HepG2 (cell line): Measurements from ENCODE around the gene SCN2A. TPM values are rescaled to one million over a fixed set of nuclear protein-coding genes. Genes with fewer than 3 reads are reported as not detected.

Experiments
- ATAC-seq: fragments of 200-7000 bp; cut with Tn5 transposase; 3 replicates; pipeline ENCODE4 v1.9.1; 2020; ENCODE audit warnings: mild to moderate bottlenecking, moderate library complexity
- BruUV-seq: library from RNA; stranded (reverse); fragments of 400-500 nt; replicated peaks from 2 replicates; lab custom pipeline; 2021; lab: Mats Ljungman, UMichigan
- CTCF ChIA-PET: fragments of 300-600 bp; formaldehyde crosslinking; extraction: SDS; loops from one replicate; lab custom pipeline; 2021; ENCODE audit warnings: low total read pairs, inconsistent platforms, low intra/inter-chr PET ratio; lab: Yijun Ruan, JAX
- POLR2A ChIA-PET: fragments of 350-600 bp; sonication (Branson Sonifier 250); formaldehyde crosslinking; loops from one replicate; lab custom pipeline; 2020; ENCODE audit warnings: antibody characterized with exemption, inconsistent platforms; lab: Yijun Ruan, JAX
- DNase-seq: peaks from one replicate; pipeline ENCODE4 v3.0.0-alpha.2; 2015; ENCODE audit warnings: low spot score
- FAIRE-seq: peaks from 3 replicates; lab custom pipeline; 2011; peaks lifted over from hg19 to GRCh38; lab: Jason Lieb, UNC
- H2AFZ ChIP-seq: one replicate; pipeline ENCODE4 v1.6.1; 2011; ENCODE audit warnings: low read length, inconsistent platforms
- H3K27ac ChIP-seq: fragments of 300-600 bp; 3 replicates; pipeline ENCODE4 v1.8.0; 2011; ENCODE audit warnings: mixed run types, mild to moderate bottlenecking, mixed read lengths, low read length, inconsistent platforms; ENCODE audit not compliant: insufficient read depth; ENCODE audit errors: extremely low read length
- H3K27me3 ChIP-seq, 2 experiments: fragments of 200-600 bp in 1 of 2; 2 replicates in 1 of 2; 3 replicates in 1 of 2; pipeline versions ENCODE4 v1.6.0 to v1.8.0; 2011; ENCODE audit warnings: low read length in 2 of 2, mild to moderate bottlenecking in 2 of 2, moderate library complexity in 2 of 2, inconsistent platforms in 1 of 2; ENCODE audit not compliant: insufficient read depth in 2 of 2, control insufficient read depth in 1 of 2
- H3K36me3 ChIP-seq, 2 experiments: fragments of 200-600 bp in 1 of 2; replicated peaks in 1 of 2; 2 replicates in 1 of 2; 3 replicates in 1 of 2; pipeline versions ENCODE4 v1.5.1 to v1.8.0; 2011; ENCODE audit warnings: low read length in 2 of 2, inconsistent platforms in 1 of 2; ENCODE audit not compliant: insufficient read depth in 2 of 2, control insufficient read depth in 1 of 2
- H3K4me1 ChIP-seq: 2 replicates; pipeline ENCODE4 v1.5.1; 2012; ENCODE audit warnings: low read length, inconsistent platforms; ENCODE audit not compliant: insufficient read depth
- H3K4me2 ChIP-seq: 2 replicates; pipeline ENCODE4 v1.6.0; 2011; ENCODE audit warnings: low read depth, low read length, inconsistent platforms
- H3K4me3 ChIP-seq, 3 experiments: fragments of 200-600 bp in 1 of 3; sonication (generic), shearing (Covaris generic) in 1 of 3; replicated peaks in 1 of 3; 2 replicates each; pipeline ENCODE4 v1.5.1; 2011 to 2016; ENCODE audit warnings: low read length in 3 of 3, inconsistent platforms in 2 of 3, low read depth in 2 of 3, mild to moderate bottlenecking in 2 of 3, control low read depth in 1 of 3, mixed read lengths in 1 of 3; ENCODE audit not compliant: insufficient read depth in 1 of 3
- H3K79me2 ChIP-seq: one replicate; pipeline ENCODE4 v1.6.1; 2011; ENCODE audit warnings: low read length, inconsistent platforms; ENCODE audit not compliant: insufficient read depth
- H3K9ac ChIP-seq: 2 replicates; pipeline ENCODE4 v1.6.0; 2011; ENCODE audit warnings: mild to moderate bottlenecking, low read depth, low read length, inconsistent platforms; ENCODE audit not compliant: insufficient read depth
- H3K9me3 ChIP-seq: 2 replicates; pipeline ENCODE4 v1.5.1; 2012; ENCODE audit warnings: mild to moderate bottlenecking, low read length
- H4K20me1 ChIP-seq: 2 replicates; pipeline ENCODE4 v1.6.0; 2011; ENCODE audit warnings: inconsistent platforms, mild to moderate bottlenecking, low read length, moderate library complexity; ENCODE audit not compliant: insufficient read depth
- MYNN ChIP-seq: sonication (generic); formaldehyde crosslinking; IDR thresholded peaks from 2 replicates; pipeline ENCODE4 v1.4.0; 2020; ENCODE audit warnings: mild to moderate bottlenecking, low read depth, missing genetic modification reagents
- RXRB ChIP-seq: IDR thresholded peaks from 2 replicates; pipeline ENCODE4 v1.6.1; 2016; ENCODE audit warnings: borderline replicate concordance, missing genetic modification reagents, missing compliant biosample characterization
- SNAPC2 ChIP-seq: sonication (generic); formaldehyde crosslinking; IDR thresholded peaks from 2 replicates; pipeline ENCODE4 v1.8.1; 2022; ENCODE audit warnings: mild to moderate bottlenecking, missing genetic modification reagents
- TAF1 ChIP-seq: sonication (generic); formaldehyde crosslinking; IDR thresholded peaks from 2 replicates; pipeline ENCODE4 v1.4.0; 2020; ENCODE audit warnings: missing genetic modification reagents
- ZMYM3 ChIP-seq: sonication (generic); formaldehyde crosslinking; IDR thresholded peaks from 2 replicates; pipeline ENCODE4 v1.5.1; 2020; ENCODE audit warnings: mild to moderate bottlenecking, missing genetic modification reagents
- ZNF543 ChIP-seq: sonication (generic); formaldehyde crosslinking; IDR thresholded peaks from 2 replicates; pipeline ENCODE4 v1.4.0; 2020; ENCODE audit warnings: mild to moderate bottlenecking, missing genetic modification reagents
- ZNF772 ChIP-seq: sonication (generic); formaldehyde crosslinking; IDR thresholded peaks from 2 replicates; pipeline ENCODE4 v1.5.0; 2020; ENCODE audit warnings: mild to moderate bottlenecking, missing genetic modification reagents
- WGBS: methylation state at CpG from one replicate; pipeline ENCODE4 v1.1.6; 2017; ENCODE audit warnings: low lambda C conversion rate; 5-methylcytosine and 5-hydroxymethylcytosine counted together
- in situ Hi-C: cut with HindIII; loops from 2 replicates; pipeline ENCODE4 v1.10.0; 2017; ENCODE audit warnings: low pct_unique_long_range_greater_than_20kb; ENCODE audit not compliant: extremely low pct_ligation_motif_present
- intact Hi-C: fragments of 100-400 bp; cut with micrococcal nuclease; formaldehyde crosslinking; loops from one replicate; pipeline ENCODE4 v1.10.0; 2022; ENCODE audit not compliant: unreplicated experiment
- polyA plus RNA-seq, 8 experiments: library from polyadenylated mRNA; depleted of rRNA in 3 of 8; stranded (reverse) in 7 of 8; unstranded in 1 of 8; fragments of >200 nt; fragmentation: Illumina TruSeq in 4 of 8; extraction: Trizol in 4 of 8; gene quantifications; 2 replicates each; pipeline versions ENCODE4 v1.2.1 to v1.2.3, GENCODE V29; 2011 to 2016; ENCODE audit warnings: low read depth in 4 of 8, missing spikeins in 1 of 8, mixed read lengths in 1 of 8; ENCODE audit not compliant: insufficient read depth in 1 of 8
- total RNA-seq, 5 experiments: library from RNA; depleted of rRNA; stranded (reverse); fragments of >200 nt; fragmentation: Illumina TruSeq; extraction: Trizol; gene quantifications; 2 replicates each; pipeline ENCODE4 v1.2.3, GENCODE V29; 2016; ENCODE audit warnings: low read depth in 1 of 5
- TF ChIP-seq, protein P1 (sequence below): sonication (generic); formaldehyde crosslinking; IDR thresholded peaks from 2 replicates; pipeline ENCODE4 v1.4.0; 2020; ENCODE audit warnings: missing genetic modification reagents; ENCODE audit errors: not compliant biosample characterization
- TF ChIP-seq, protein P2 (sequence below): sonication (generic); formaldehyde crosslinking; IDR thresholded peaks from 2 replicates; pipeline ENCODE4 v1.4.0; 2020; ENCODE audit warnings: missing genetic modification reagents, borderline replicate concordance
- TF ChIP-seq, protein P3 (sequence below): sonication (generic); formaldehyde crosslinking; IDR thresholded peaks from 2 replicates; pipeline ENCODE4 v1.4.0; 2020; ENCODE audit warnings: missing genetic modification reagents, mild to moderate bottlenecking, borderline replicate concordance
- TF ChIP-seq, protein P4 (sequence below): sonication (generic); formaldehyde crosslinking; IDR thresholded peaks from 2 replicates; pipeline ENCODE4 v1.4.0; 2020; ENCODE audit warnings: missing genetic modification reagents, low read depth, mild to moderate bottlenecking, borderline replicate concordance
- TF ChIP-seq, protein P5 (sequence below): sonication (generic); formaldehyde crosslinking; IDR thresholded peaks from 2 replicates; pipeline ENCODE4 v1.9.0; 2021; ENCODE audit warnings: missing genetic modification reagents, borderline replicate concordance

Gene SCN2A
- total and polyA plus RNA-seq, 2 of the 13 experiments (the other 11 are each of a cell fraction or from before 2014, with no cell fraction given), result 0.20 to 0.30 TPM

DNA sequence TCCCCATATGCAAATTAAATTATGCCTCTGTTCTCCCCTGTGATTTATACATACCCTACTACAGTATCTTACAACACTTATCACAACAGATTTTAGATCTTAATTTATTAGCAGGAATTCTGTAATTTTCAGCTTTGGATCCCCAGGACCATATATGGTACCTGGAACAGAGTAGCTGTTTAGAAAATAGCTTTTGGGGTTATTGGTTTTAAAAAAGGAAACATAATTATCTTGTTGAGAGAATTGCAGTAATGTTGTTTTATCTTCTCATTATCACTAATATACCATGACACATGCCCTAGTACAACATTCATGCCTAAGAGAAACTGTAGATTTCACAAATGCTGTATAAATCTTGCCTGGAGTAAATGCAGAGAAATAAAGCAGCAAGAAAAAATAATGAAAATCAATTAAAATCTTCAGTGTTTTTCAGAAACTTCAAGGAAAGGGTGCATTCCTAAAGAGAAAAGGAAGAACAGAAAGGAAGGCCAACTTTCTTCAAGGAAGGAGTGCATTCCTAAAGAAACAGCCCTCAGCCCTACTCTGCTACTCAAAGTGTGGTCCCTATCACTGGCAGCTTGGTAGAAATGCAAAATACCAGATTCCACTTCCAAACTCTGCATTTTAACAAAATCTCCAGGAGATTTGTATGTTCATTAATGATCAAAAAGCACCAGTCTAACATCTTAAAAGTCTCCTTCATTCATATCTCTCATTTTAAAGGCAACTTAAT lies 193.2 kb downstream of the SCN2A start (continued):
- TF ChIP-seq, protein P1, sequence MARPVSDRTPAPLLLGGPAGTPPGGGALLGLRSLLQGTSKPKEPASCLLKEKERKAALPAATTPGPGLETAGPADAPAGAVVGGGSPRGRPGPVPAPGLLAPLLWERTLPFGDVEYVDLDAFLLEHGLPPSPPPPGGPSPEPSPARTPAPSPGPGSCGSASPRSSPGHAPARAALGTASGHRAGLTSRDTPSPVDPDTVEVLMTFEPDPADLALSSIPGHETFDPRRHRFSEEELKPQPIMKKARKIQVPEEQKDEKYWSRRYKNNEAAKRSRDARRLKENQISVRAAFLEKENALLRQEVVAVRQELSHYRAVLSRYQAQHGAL (CRISPR knock-in tag), result no peak
- TF ChIP-seq MYNN (CRISPR knock-in tag), result no peak

DNA sequence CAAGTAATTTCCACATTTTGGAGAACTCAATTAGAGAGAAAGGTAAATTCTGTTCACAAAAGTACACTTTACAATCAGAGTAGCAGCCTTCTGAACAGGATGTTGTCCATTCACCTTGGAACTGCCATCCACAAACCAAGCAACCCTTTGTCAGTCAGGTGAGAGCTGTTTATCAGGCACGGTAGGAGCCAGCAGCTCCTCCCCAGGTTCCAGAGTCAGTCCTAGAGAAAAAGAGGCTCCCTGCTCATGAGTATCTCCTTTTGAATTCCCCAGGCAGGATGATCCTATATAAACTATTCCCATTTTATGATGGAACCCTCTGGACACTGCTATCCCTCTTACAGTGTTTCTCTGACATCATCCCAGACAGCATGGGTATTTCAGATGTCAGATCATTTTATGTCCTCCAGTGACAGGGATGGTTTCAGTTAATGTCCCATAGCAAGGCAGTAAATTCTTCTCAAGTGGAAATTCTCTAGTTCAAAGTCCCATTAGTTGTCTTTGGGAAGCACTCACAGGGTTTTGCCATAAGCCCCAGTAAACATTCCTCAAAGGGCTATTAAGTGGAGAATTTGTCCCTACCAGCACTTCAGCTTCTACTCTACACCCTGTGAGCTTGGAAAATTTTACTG lies 195.8 kb downstream of the SCN2A start:
- FAIRE-seq, result no peak
- Histone ChIP-seq H2AFZ (no peak overlapping the region), H3K36me3 (no peaks in the 10 kb centered on the region), H3K27ac (no peak overlapping the region), H3K27me3 (no peaks in the 10 kb centered on the region), H4K20me1 (no peaks in the 10 kb centered on the region), H3K4me2 (no peak overlapping the region), H3K4me3 (no peak overlapping the region), H3K79me2 (no peaks in the 10 kb centered on the region), H3K9me3 (no peaks in the 10 kb centered on the region), H3K9ac (no peak overlapping the region), H3K4me1 (no peaks in the 10 kb centered on the region)
- intact Hi-C loops (no loop called here), in situ Hi-C loops (no loop called here)
- TF ChIP-seq ZNF543 (no peak), RXRB (CRISPR knock-in tag) (no peak), TAF1 (no peak), ZMYM3 (CRISPR knock-in tag) (no peak), ZNF772 (CRISPR knock-in tag) (no peak), SNAPC2 (CRISPR knock-in tag) (no peak)
- TF ChIP-seq, protein P2, sequence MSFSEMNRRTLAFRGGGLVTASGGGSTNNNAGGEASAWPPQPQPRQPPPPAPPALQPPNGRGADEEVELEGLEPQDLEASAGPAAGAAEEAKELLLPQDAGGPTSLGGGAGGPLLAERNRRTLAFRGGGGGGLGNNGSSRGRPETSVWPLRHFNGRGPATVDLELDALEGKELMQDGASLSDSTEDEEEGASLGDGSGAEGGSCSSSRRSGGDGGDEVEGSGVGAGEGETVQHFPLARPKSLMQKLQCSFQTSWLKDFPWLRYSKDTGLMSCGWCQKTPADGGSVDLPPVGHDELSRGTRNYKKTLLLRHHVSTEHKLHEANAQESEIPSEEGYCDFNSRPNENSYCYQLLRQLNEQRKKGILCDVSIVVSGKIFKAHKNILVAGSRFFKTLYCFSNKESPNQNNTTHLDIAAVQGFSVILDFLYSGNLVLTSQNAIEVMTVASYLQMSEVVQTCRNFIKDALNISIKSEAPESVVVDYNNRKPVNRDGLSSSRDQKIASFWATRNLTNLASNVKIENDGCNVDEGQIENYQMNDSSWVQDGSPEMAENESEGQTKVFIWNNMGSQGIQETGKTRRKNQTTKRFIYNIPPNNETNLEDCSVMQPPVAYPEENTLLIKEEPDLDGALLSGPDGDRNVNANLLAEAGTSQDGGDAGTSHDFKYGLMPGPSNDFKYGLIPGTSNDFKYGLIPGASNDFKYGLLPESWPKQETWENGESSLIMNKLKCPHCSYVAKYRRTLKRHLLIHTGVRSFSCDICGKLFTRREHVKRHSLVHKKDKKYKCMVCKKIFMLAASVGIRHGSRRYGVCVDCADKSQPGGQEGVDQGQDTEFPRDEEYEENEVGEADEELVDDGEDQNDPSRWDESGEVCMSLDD (CRISPR knock-in tag), result no peak
- TF ChIP-seq, protein P3, sequence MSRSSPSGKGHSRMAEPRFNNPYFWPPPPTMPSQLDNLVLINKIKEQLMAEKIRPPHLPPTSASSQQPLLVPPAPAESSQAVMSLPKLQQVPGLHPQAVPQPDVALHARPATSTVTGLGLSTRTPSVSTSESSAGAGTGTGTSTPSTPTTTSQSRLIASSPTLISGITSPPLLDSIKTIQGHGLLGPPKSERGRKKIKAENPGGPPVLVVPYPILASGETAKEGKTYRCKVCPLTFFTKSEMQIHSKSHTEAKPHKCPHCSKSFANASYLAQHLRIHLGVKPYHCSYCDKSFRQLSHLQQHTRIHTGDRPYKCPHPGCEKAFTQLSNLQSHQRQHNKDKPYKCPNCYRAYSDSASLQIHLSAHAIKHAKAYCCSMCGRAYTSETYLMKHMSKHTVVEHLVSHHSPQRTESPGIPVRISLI (CRISPR knock-in tag), result no peak
- TF ChIP-seq, protein P4, sequence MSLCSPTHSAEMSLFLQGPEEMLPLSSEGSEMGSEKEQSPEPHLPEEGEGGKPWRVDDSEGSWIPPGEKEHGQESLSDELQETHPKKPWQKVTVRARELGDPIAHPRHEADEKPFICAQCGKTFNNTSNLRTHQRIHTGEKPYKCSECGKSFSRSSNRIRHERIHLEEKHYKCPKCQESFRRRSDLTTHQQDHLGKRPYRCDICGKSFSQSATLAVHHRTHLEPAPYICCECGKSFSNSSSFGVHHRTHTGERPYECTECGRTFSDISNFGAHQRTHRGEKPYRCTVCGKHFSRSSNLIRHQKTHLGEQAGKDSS (CRISPR knock-in tag), result no peak
- TF ChIP-seq, protein P5, sequence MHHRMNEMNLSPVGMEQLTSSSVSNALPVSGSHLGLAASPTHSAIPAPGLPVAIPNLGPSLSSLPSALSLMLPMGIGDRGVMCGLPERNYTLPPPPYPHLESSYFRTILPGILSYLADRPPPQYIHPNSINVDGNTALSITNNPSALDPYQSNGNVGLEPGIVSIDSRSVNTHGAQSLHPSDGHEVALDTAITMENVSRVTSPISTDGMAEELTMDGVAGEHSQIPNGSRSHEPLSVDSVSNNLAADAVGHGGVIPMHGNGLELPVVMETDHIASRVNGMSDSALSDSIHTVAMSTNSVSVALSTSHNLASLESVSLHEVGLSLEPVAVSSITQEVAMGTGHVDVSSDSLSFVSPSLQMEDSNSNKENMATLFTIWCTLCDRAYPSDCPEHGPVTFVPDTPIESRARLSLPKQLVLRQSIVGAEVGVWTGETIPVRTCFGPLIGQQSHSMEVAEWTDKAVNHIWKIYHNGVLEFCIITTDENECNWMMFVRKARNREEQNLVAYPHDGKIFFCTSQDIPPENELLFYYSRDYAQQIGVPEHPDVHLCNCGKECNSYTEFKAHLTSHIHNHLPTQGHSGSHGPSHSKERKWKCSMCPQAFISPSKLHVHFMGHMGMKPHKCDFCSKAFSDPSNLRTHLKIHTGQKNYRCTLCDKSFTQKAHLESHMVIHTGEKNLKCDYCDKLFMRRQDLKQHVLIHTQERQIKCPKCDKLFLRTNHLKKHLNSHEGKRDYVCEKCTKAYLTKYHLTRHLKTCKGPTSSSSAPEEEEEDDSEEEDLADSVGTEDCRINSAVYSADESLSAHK, result no peak
- DNase-seq, result no peak
- BruUV-seq, result no TSS peak
- ChIA-PET POLR2A (no interaction called here), CTCF (no interaction called here)
- ATAC-seq, result no peak
- 8% methylated on average over 1 of the region's 1 CpG for WGBS
